SK-N-SH (cell line): ENCODE results near the gene SLC26A5. TPM values are rescaled to one million over a fixed set of nuclear protein-coding genes. Genes with fewer than 3 reads are reported as not detected.

Experiments used
- CTCF ChIA-PET: fragments of 300-600, 350-600 bp; formaldehyde crosslinking; extraction: SDS; loops from one replicate; lab custom pipeline; 2021; lab: Yijun Ruan, JAX
- POLR2A ChIA-PET: fragments of 350-600 bp; sonication (Branson Sonifier 250); formaldehyde crosslinking; extraction: SDS; loops from one replicate; lab custom pipeline; 2020; ENCODE audit warnings: antibody characterized with exemption, inconsistent platforms; lab: Yijun Ruan, JAX
- DNase-seq: peaks from one replicate; pipeline ENCODE4 v3.0.0; 2012
- H2AFZ ChIP-seq: fragments of 200-600 bp; sonication (generic); 2 replicates; pipeline ENCODE4 v1.8.1; 2016; ENCODE audit warnings: antibody characterized with exemption, mild to moderate bottlenecking, low read depth
- H3F3A ChIP-seq: fragments of 200-600 bp; sonication (generic); replicated peaks from 2 replicates; pipeline ENCODE3; 2016; ENCODE audit warnings: antibody characterized with exemption, mild to moderate bottlenecking; ENCODE audit not compliant: insufficient read depth
- H3K27ac ChIP-seq, 2 experiments: fragments of 200-500 bp in 1 of 2; fragments of 200-600 bp in 1 of 2; sonication (Bioruptor generic) in 1 of 2; sonication (generic), shearing (Covaris generic) in 1 of 2; 2 replicates each; pipeline versions ENCODE4 v1.5.1 to v1.6.1; 2014 to 2016; ENCODE audit warnings: low read depth in 2 of 2, inconsistent platforms in 1 of 2, low read length in 1 of 2, mild to moderate bottlenecking in 1 of 2, mixed read lengths in 1 of 2
- H3K27me3 ChIP-seq: fragments of 200-600 bp; sonication (generic), shearing (Covaris generic); 2 replicates; pipeline ENCODE4 v1.6.1; 2016; ENCODE audit warnings: mixed run types; ENCODE audit not compliant: insufficient read depth
- H3K36me3 ChIP-seq, 2 experiments: fragments of 200-500 bp in 1 of 2; fragments of 200-600 bp in 1 of 2; sonication (Bioruptor generic) in 1 of 2; sonication (generic) in 1 of 2; replicated peaks in 1 of 2; 2 replicates each; pipeline versions ENCODE3 to v1.5.1; 2014 to 2016; ENCODE audit warnings: low read length in 1 of 2, mild to moderate bottlenecking in 1 of 2; ENCODE audit not compliant: insufficient read depth in 2 of 2, control insufficient read depth in 1 of 2
- H3K4me1 ChIP-seq, 2 experiments: fragments of 200-500 bp in 1 of 2; fragments of 200-600 bp in 1 of 2; sonication (Bioruptor generic) in 1 of 2; sonication (generic), shearing (Covaris generic) in 1 of 2; 2 replicates each; pipeline versions ENCODE4 v1.5.1 to v1.6.1; 2014 to 2016; ENCODE audit warnings: low read depth in 1 of 2, low read length in 1 of 2, mixed run types in 1 of 2; ENCODE audit not compliant: insufficient read depth in 2 of 2, control insufficient read depth in 1 of 2
- H3K4me2 ChIP-seq: fragments of 200-600 bp; sonication (generic), shearing (Covaris generic); 2 replicates; pipeline ENCODE4 v1.6.1; 2017; ENCODE audit warnings: mixed run types
- H3K4me3 ChIP-seq, 2 experiments: fragments of 200-500 bp in 1 of 2; fragments of 200-600 bp in 1 of 2; sonication (Bioruptor generic) in 1 of 2; sonication (generic), shearing (Covaris generic) in 1 of 2; 2 replicates each; pipeline versions ENCODE4 v1.5.1 to v1.8.1; 2014 to 2016; ENCODE audit warnings: low read depth in 2 of 2, inconsistent platforms in 1 of 2, low read length in 1 of 2, mild to moderate bottlenecking in 1 of 2, mixed read lengths in 1 of 2, moderate library complexity in 1 of 2
- H3K79me2 ChIP-seq: fragments of 200-600 bp; sonication (generic); 2 replicates; pipeline ENCODE4 v1.8.1; 2017; ENCODE audit warnings: mild to moderate bottlenecking; ENCODE audit not compliant: insufficient read depth
- H3K9ac ChIP-seq: fragments of 200-600 bp; sonication (generic); 2 replicates; pipeline ENCODE4 v1.6.1; 2017; ENCODE audit warnings: mixed run types
- H3K9me2 ChIP-seq: fragments of 200-600 bp; sonication (generic); 2 replicates; pipeline ENCODE4 v1.6.1; 2017; ENCODE audit warnings: mixed run types
- H3K9me3 ChIP-seq: fragments of 200-600 bp; sonication (generic); 2 replicates; pipeline ENCODE4 v1.6.1; 2017; ENCODE audit warnings: mixed run types, mild to moderate bottlenecking, moderate library complexity
- H4K20me1 ChIP-seq: fragments of 200-600 bp; sonication (generic); 2 replicates; pipeline ENCODE4 v1.6.1; 2017; ENCODE audit warnings: mild to moderate bottlenecking, mixed run types; ENCODE audit not compliant: insufficient read depth
- CHD2 ChIP-seq: fragments of 150-350 bp; IDR thresholded peaks from 2 replicates; pipeline ENCODE4 v1.6.1; 2018; ENCODE audit warnings: low read length; ENCODE audit not compliant: partially characterized antibody
- CTCF ChIP-seq: fragments of 200-600 bp; sonication (generic); IDR thresholded peaks from 2 replicates; pipeline ENCODE4 v1.6.1; 2017; ENCODE audit warnings: antibody characterized with exemption, mild to moderate bottlenecking, moderate library complexity
- ELF1 ChIP-seq: IDR thresholded peaks from 2 replicates; pipeline ENCODE4 v1.4.0; 2012
- EP300 ChIP-seq, 2 experiments: IDR thresholded peaks; 2 replicates each; pipeline versions ENCODE4 v1.4.0 to v1.6.1; 2012; ENCODE audit warnings: borderline replicate concordance in 1 of 2, low read depth in 1 of 2, low read length in 1 of 2
- FOSL2 ChIP-seq: IDR thresholded peaks from 2 replicates; pipeline ENCODE4 v1.4.0; 2012; ENCODE audit warnings: low read depth, mild to moderate bottlenecking, moderate library complexity, borderline replicate concordance
- FOXJ3 ChIP-seq: sonication (generic); formaldehyde crosslinking; IDR thresholded peaks from 2 replicates; pipeline ENCODE4 v1.5.1; 2020; ENCODE audit warnings: mild to moderate bottlenecking, missing genetic modification reagents
- MXI1 ChIP-seq: IDR thresholded peaks from 2 replicates; pipeline ENCODE4 v1.6.1; 2012; ENCODE audit warnings: mild to moderate bottlenecking, low read depth, low read length, improper control_type of control experiment
- RXRA ChIP-seq: IDR thresholded peaks from 2 replicates; pipeline ENCODE4 v1.4.0; 2012; ENCODE audit warnings: low read depth, mild to moderate bottlenecking, borderline replicate concordance
- SMC3 ChIP-seq: IDR thresholded peaks from 2 replicates; pipeline ENCODE4 v1.6.1; 2012; ENCODE audit warnings: low read depth, low read length, improper control_type of control experiment
- TEAD4 ChIP-seq: IDR thresholded peaks from 2 replicates; pipeline ENCODE4 v1.4.0; 2012; ENCODE audit warnings: mild to moderate bottlenecking, borderline replicate concordance; ENCODE audit not compliant: insufficient read depth
- WGBS: methylation state at CpG from one replicate; pipeline ENCODE4 v1.1.6; 2017; ENCODE audit warnings: low lambda C conversion rate; 5-methylcytosine and 5-hydroxymethylcytosine counted together
- polyA plus RNA-seq, 3 experiments: library from polyadenylated mRNA; depleted of rRNA; stranded (reverse); fragments of >200 nt; gene quantifications; 2 replicates each; pipeline ENCODE4 v1.2.3, GENCODE V29; 2012
- small RNA-seq, 7 experiments: library from RNA; depleted of rRNA; stranded (forward); fragments of <200 nt; gene quantifications; one replicate each; pipeline ENCODE3, GENCODE V24; 2012

The SLC26A5 gene
- polyA plus RNA-seq, 1 of the 3 experiments (the other 2 are of a cell fraction), result not detected

GRCh38 chr7:103325744-103326143 is 120.3 kb downstream of the SLC26A5 start:
- Histone ChIP-seq H3K9me2 (no peaks in the 10 kb centered on the region), H3K4me2 (no peak overlapping the region), H3K27ac (no peak overlapping the region), H3K27me3 (no peaks in the 10 kb centered on the region), H3K4me1 (no peaks in the 10 kb centered on the region), H3K4me3 (no peak overlapping the region), H4K20me1 (no peaks in the 10 kb centered on the region), H3F3A (peaks cover 45% of the 10 kb centered on the region), H3K9ac (no peak overlapping the region), H2AFZ (no peak overlapping the region), H3K79me2 (peaks cover 15% of the 10 kb centered on the region; the same call in 1 of the 2 replicates), H3K36me3 (peaks cover 64 to 80% of the 10 kb centered on the region in 2 experiments), H3K9me3 (no peaks in the 10 kb centered on the region)
- DNase-seq, result no peak
- ChIA-PET CTCF (interaction anchor here (1.3 to 1.7 kb wide), 2 partner anchors 15 to 81 kb away, joined by 3 to 4 read pairs; no protein-coding TSS in a partner anchor), POLR2A (no interaction called here)
- 96% methylated on average over 8 of the region's 8 CpGs for WGBS
- TF ChIP-seq FOSL2, result no peak
- TF ChIP-seq EP300 (IDR thresholded peaks at IDR 0.05; ENCODE audit: borderline replicate concordance in 1 of 2, low read depth in 1 of 2, low read length in 1 of 2), result no peak
- no peak for TF ChIP-seq TEAD4
- no peak for TF ChIP-seq MXI1
- no peak for TF ChIP-seq CTCF
- no peak for TF ChIP-seq SMC3
- TF ChIP-seq RXRA, result no peak
- TF ChIP-seq ELF1, result no peak
- TF ChIP-seq FOXJ3 (CRISPR knock-in tag), result no peak
- TF ChIP-seq CHD2, result no peak

Small RNA genes within 50 kb of the gene (small RNA-seq; reads per million reads assigned to genes)
- gene RF00019, result 0 reads per million in 7 experiments
- gene RPS29P16, result 0 to 0.06 (median 0) reads per million in 7 experiments

Other genes with a start within 250 kb of the SLC26A5 start
- 116 and 142 TPM in 2 replicates for gene PMPCB, start 148.8 kb downstream of the SLC26A5 start, polyA plus RNA-seq (2012; rRNA removed)
- 18.9 and 21.5 TPM in 2 replicates for gene DNAJC2, start 101.4 kb downstream of the SLC26A5 start, polyA plus RNA-seq (2012; rRNA removed)
- gene PSMC2, start 98.6 kb downstream of the SLC26A5 start, polyA plus RNA-seq (2012; rRNA removed), result 231 and 283 TPM in 2 replicates